Measurements from ENCODE around the gene UNC13A.

UNC13A gene

GRCh38 chr19:17624314-17624991, 63.7 kb downstream of the UNC13A start:
- ATAC-seq: no peak
- TF ChIP-seq RARB (CRISPR knock-in tag; IDR thresholded peaks at IDR 0.05) (no peak), ARNTL (CRISPR knock-in tag; IDR thresholded peaks at IDR 0.05; ENCODE audit: borderline replicate concordance, low read depth) (no peak), ZFP30 (CRISPR knock-in tag; IDR thresholded peaks at IDR 0.05) (no peak), CREB5 (CRISPR knock-in tag; IDR thresholded peaks at IDR 0.05; ENCODE audit: low read depth) (no peak), POU6F1 (CRISPR knock-in tag; IDR thresholded peaks at IDR 0.05; ENCODE audit: borderline replicate concordance, low read depth) (no peak)

GRCh38 chr19:17623224-17623935, 64.8 kb downstream of the UNC13A start:
- TF ChIP-seq CSRNP3 (CRISPR knock-in tag; IDR thresholded peaks at IDR 0.05) (no peak), ESRRG (CRISPR knock-in tag; IDR thresholded peaks at IDR 0.05) (no peak), ZFP30 (CRISPR knock-in tag; IDR thresholded peaks at IDR 0.05) (no peak), ZC3H10 (CRISPR knock-in tag; IDR thresholded peaks at IDR 0.05) (no peak), ZNF565 (CRISPR knock-in tag; conservative IDR thresholded peaks at IDR 0.05; ENCODE audit: low read depth) (no peak), GLIS3 (CRISPR knock-in tag; IDR thresholded peaks at IDR 0.05) (no peak), TOX (CRISPR knock-in tag; IDR thresholded peaks at IDR 0.05; ENCODE audit: borderline replicate concordance) (no peak), ZNF70 (CRISPR knock-in tag; IDR thresholded peaks at IDR 0.05) (no peak), TCF4 (CRISPR knock-in tag; IDR thresholded peaks at IDR 0.05; ENCODE audit: borderline replicate concordance) (no peak), TSHZ2 (CRISPR knock-in tag; IDR thresholded peaks at IDR 0.05) (no peak), RARB (CRISPR knock-in tag; IDR thresholded peaks at IDR 0.05) (no peak), BACH2 (CRISPR knock-in tag; IDR thresholded peaks at IDR 0.05; ENCODE audit: borderline replicate concordance) (no peak), ISL1 (CRISPR knock-in tag; IDR thresholded peaks at IDR 0.05) (no peak), OSR1 (CRISPR knock-in tag; IDR thresholded peaks at IDR 0.05) (no peak), CREB5 (CRISPR knock-in tag; IDR thresholded peaks at IDR 0.05; ENCODE audit: low read depth) (no peak), ARNTL (CRISPR knock-in tag; IDR thresholded peaks at IDR 0.05; ENCODE audit: borderline replicate concordance, low read depth) (no peak), PPARA (CRISPR knock-in tag; IDR thresholded peaks at IDR 0.05; ENCODE audit: borderline replicate concordance) (no peak), CSDC2 (CRISPR knock-in tag; IDR thresholded peaks at IDR 0.05) (no peak)

GRCh38 chr19:17620696-17621095, 67.5 kb downstream of the UNC13A start:
- no peak for ATAC-seq
- TF ChIP-seq CSDC2 (CRISPR knock-in tag; IDR thresholded peaks at IDR 0.05) (no peak), TOX (CRISPR knock-in tag; IDR thresholded peaks at IDR 0.05; ENCODE audit: borderline replicate concordance) (no peak), PATZ1 (CRISPR knock-in tag; IDR thresholded peaks at IDR 0.05; ENCODE audit: borderline replicate concordance) (no peak), ESRRG (CRISPR knock-in tag; IDR thresholded peaks at IDR 0.05) (no peak), ZNF70 (CRISPR knock-in tag; IDR thresholded peaks at IDR 0.05) (no peak), OSR1 (CRISPR knock-in tag; IDR thresholded peaks at IDR 0.05) (no peak), ZFP3 (CRISPR knock-in tag; IDR thresholded peaks at IDR 0.05) (no peak), ZC3H10 (CRISPR knock-in tag; IDR thresholded peaks at IDR 0.05) (no peak), GLIS3 (CRISPR knock-in tag; IDR thresholded peaks at IDR 0.05) (no peak), CREB5 (CRISPR knock-in tag; IDR thresholded peaks at IDR 0.05; ENCODE audit: low read depth) (no peak), ARNTL (CRISPR knock-in tag; IDR thresholded peaks at IDR 0.05; ENCODE audit: borderline replicate concordance, low read depth) (no peak), PPARA (CRISPR knock-in tag; IDR thresholded peaks at IDR 0.05; ENCODE audit: borderline replicate concordance) (no peak)

More at GRCh38 chr19:17623224-17623935, 64.8 kb downstream of the UNC13A start:
- no peak for ATAC-seq
